ENCODE results near the gene MCM7.

MCM7 gene

DNA sequence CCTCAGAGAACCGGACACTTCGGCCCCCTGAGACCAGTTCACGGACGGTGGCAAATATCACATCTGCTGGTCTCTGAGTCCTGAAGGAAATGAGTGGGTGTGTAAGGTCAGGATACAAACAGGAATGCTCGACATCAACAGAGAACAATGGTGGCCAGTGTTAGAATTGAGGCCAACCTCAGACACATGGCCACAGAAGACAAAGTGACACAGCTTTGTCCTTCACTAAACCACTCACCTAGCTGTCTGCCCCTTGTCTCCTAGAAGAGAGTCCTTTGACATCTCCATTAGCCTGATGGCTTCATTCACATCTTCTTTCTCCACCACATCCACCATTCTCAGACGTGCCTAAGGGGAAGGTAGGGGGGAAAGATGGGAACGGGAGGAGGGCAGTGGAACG lies 8.1 kb downstream of the MCM7 start:
- DNase-seq = no peak

DNA sequence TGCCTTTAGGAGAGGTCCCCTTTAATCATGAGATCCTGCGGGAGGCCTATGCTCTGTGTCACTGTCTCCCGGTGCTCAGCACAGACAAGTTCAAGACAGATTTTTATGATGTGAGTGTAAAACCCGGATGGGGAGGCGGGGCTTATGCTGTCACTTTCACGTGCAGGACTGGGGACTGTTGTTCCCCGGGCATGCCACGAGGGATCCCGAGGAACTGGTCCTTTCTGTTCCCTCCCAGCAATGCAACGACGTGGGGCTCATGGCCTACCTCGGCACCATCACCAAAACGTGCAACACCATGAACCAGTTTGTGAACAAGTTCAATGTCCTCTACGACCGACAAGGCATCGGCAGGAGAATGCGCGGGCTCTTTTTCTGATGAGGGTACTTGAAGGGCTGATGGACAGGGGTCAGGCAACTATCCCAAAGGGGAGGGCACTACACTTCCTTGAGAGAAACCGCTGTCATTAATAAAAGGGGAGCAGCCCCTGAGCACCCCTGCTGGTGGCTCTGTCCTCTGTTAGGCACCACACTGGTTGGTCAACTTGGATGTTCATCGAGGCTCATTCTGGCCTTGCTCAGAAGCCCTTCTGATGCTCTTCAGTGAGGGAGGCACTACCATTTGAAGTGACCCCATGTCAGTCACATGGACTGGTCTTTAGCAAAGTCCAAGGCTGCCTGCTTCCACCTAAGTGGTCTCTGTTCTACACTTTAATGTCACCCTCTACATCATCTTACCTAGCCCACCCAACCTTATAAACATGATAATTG lies 9.6 kb downstream of the MCM7 start:
- peak in 1 of 2 experiments; percentile 17 for DNase-seq

DNA sequence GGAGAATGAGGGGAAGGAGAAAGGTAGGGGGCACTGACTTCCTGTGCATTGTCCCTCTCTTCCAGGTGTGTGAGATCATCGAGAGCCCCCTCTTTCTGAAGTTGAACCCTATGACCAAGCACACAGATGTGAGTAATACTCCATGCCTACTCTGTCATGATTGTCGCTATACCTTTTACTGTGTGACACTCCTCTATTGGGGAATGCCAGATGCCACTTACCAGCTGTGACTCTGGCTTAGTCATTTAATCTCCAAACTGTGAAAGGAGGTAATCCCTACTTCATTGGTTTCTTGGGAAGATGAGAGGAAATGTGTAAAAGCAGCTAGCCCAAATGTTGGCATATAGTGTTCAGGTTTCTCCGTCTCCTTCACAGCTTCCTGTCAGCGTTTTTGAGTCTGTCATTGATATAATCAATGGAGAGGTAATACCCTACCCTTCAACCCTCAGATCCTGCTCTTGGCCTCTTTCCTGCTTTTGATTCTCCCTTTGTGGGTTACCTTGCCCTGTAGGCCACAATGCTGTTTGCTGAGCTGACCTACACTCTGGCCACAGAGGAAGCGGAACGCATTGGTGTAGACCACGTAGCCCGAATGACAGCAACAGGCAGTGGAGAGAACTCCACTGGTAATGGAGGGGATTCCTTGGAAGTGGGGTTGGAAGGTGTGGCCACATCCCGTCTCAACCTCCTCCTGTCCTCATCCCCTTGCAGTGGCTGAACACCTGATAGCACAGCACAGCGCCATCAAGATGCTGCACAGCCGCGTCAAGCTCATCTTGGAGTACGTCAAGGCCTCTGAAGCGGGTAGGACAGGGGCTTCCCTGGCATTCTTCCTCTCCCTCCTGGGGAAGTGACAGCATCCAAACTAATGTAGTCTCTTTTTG lies 10.4 kb downstream of the MCM7 start:
- DNase-seq = no peak

DNA sequence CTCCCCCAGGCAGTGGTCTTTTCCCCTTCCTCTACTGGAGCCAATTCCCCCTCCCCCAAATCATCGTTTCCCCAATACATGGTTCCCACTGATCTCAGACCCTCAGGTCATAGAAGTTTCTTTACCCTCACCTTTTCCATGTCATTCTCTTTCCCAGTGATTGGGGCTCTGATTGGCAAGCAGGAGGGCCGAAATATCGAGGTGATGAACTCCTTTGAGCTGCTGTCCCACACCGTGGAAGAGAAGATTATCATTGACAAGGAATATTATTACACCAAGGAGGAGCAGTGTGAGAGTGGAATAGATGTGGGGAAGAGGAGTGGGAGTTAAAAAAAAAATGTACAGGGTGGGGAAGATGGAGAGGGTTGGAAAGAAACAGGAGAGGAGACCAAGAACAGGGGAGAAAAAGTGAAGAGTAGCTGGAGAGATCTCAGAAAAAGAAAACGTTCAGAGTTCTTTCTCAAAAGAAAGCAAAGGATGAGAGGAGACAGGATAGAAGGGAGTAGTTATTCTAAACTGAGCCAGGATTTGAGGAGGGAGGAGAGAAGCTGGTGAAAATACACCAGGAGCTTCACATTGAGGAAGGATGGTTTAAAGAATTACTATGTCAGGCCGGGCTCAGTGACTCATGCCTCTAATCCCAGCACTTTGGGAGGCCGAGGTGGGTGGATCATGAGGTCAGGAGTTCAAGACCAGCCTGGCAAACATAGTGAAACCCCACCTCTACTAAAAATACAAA lies 11.6 kb downstream of the MCM7 start:
- no peak for DNase-seq

DNA sequence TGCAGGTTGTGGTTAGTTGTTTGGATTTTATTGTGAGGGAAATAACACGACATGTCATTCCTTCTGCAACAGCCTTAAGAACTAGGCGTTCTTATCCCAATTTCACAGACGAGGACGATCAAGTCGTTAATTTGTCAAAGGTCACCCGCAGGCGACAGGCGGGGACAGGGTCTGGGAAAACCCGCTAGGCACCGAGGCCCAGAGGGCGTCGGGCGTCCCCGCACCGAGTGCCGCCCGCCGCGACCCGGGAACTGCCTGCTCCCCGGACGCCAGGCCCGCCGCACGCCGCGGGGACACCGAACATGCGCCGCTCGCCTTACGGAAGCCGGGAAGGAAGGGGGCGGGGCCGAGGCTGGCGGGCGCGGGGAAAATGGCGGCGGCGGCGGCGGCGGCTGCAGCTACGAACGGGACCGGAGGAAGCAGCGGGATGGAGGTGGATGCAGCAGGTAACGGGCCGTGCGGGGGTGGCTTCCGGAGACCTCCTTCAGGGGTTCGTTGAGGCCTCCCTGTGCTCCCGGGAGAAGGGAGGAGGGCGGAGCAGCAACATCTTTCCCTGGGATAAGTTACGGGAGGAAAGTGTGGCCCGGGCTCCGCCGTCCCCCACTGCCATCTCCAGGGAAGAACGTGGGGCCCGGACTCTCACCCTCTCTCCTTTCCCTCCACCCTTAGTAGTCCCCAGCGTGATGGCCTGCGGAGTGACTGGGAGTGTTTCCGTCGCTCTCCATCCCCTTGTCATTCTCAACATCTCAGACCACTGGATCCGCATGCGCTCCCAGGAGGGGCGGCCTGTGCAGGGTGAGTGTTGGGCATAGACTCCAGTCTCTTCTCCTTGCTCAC lies 12.4 kb downstream of the MCM7 start, which contains the start of gene COPS6:
COPS6 (plus strand) TSS at position 349 of the 837 bp plus-strand sequence; CDS start at position 371, 22 bp downstream.
- peak; percentile 36 to 54 for DNase-seq

DNA sequence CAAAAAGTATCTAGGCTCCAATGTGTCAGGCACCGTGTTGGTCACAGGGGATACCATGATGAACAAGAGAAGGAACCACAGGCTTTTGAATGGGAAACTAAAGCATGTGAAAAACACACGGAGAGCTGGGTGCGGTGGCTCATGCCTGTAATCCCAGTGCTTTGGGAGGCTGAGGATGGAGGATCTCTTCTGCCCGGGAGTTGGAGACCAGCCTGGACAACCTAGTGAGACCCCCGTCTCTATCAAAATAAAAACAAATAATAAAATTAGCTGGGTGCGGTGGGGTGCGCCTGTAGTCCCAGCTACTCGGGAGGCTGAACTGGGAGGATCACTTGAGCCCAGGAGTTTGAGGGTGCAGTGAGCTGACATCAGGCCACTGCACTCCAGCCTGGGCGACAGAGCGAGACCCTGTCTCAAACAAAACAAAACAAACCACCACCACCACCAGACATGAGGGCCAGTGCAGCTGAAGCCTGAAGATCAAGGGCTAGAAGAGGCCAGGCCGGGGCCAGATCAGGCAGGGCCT lies 13.0 kb downstream of the MCM7 start:
- DNase-seq = no peak

DNA sequence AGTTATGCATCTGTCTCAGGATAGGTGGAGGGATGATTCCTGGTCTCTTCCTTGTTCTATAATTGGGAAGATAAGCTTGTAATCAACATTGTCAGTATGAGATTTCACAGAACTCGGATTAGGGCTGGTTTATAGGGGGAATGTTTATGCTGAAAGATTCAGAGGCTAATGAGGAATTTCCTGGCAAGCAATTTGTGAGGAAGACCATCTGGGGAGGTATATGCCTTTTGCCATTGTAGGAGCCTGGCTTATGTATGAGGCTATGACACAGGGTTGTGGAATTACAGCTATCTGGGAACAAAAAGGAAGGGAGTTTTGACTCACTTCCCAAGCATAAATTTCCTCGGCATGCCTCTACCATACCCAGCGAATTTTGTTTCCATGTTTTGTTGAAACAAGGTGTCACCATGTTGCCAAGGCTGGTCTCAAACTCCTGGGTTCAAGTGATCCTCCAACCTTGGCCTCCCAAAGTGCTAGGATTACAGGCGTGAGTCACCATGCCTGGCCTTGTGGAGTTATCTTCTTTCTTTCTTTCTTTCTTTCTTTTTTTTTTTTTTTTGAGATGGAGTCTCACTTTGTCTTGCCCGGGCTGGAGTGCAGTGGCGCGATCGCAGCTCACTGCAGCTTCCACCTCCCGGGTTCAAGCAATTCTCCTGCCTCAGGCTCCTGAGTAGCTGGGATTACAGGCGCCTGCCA lies 14.0 kb downstream of the MCM7 start:
- no peak for DNase-seq

DNA sequence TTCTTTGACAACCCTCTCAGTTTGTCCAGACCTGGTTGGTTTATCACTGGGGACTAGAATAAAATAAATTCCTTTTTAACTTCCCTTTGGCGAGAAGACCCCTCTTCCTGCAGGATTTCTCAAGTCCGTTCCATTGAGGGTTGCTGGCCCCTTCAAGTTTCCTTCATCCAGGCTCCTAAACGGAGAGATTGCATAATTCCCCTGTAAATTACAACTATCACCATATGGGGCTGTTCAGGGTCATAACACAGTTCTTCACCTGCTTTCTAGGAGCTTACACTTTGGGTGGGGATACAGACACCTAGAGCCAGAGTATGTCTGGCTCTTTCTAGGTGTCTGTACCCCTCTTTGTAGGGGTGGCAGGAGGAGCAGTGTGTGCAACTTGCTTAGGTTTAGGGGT lies 15.7 kb downstream of the MCM7 start:
- no peak for DNase-seq

DNA sequence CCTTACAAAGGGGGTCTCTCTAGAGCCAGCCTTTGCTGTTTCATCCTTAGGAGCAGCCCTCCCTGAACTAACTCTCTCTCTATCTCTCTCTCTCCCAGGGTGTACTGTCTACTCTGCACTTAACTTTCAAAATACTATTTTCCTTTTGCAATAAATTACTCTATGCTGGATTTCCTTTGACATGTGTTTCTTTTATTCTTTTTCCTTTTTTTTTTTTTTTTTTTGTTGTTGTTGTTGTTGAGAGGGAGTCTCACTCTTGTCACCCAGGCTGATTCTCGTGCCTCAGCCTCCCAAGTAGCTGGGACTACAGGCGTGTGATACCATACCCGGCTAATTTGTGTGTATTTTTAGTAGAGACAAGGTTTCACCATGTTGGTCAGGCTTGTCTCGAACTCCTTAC lies 18.2 kb downstream of the MCM7 start:
- no peak for DNase-seq

DNA sequence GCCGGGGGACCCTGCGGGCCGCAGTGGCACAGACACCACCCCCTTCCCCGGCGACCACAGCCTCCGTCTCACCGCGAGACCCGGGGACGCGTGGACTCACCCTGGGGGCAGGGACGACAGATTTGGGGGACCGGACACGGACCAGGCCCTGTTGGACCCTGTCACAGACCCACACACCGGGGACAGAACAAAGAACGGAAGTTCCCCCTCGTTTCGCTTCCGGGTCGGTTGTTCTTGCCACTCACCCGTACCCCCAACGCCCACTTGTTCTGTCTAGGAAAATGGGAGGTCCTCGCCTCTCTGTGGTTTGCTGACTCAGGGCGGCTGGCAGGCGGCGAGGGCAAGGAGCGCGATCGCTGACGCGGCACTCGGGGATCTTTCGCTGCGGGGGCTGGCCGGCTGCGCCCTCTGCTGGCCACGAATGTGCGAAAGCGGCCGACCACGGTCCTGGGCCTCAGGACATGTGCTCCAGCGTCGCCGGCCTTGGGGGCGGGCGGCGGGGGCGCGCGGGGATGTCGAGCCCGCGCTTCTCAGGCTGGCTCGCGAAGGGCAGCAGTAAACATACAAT lies 19.6 kb downstream of the MCM7 start, which contains the start of gene ZNF3:
ZNF3 (minus strand) TSS at position 189 of the 568 bp plus-strand sequence. CDS start 4,366 bp downstream, outside the sequence.
- DNase-seq = peak; percentile 98 to 99

DNA sequence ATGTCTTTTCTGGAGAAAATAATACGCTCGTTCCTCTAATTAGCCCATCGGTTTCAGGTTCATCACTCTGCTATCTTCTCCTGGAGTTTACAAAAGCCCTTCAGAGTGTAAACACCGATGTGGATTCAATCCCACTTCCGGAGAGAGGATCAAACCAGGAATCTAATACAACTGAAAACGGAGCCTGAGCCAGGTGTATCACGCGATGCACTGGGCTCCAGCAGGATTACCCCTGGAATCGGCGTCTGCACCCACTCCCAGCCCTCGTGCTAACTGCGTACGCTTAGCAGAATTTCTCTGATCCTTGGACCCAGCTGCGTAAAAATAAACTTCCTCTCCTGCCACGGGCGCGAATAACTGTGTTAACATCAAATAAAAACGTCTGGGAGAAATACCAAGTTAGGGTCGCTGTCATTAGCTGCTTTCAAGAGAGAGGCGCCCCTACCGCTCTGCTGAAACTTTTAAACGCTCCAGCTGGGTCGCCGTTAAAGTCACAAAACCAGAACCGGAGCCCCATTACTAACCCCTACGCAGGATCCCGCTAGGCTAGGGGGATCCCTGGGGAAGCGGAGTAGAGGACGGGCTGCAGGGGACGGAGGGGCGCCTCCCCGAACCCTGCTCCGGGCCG lies 20.2 kb downstream of the MCM7 start:
- DNase-seq = no peak

DNA sequence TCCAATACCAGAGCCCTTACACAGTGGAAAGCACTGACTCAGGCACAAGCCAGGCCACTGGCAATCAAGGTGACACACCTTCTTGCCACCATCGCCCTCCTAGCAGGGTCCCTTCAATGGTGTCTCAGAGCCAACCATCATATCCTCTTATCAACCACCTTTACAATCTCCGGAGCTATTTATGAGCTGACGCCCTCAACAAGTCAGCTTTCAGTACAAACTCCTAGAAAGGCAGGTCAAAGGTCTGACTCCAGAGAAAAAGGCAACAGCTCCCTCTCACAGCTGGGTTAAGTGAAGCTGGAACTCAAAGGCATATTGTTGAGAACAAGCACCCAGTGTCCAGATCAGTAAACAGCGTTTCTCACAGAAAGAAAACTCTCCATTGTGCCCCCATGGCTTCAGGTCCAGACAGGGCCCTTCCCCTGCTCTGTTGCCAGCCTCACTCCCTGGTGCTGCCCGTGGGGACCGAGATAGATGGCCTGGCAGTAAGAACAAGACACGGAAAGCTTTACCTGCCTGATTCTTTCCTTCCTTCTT lies 22.1 kb downstream of the MCM7 start:
- no peak for DNase-seq

DNA sequence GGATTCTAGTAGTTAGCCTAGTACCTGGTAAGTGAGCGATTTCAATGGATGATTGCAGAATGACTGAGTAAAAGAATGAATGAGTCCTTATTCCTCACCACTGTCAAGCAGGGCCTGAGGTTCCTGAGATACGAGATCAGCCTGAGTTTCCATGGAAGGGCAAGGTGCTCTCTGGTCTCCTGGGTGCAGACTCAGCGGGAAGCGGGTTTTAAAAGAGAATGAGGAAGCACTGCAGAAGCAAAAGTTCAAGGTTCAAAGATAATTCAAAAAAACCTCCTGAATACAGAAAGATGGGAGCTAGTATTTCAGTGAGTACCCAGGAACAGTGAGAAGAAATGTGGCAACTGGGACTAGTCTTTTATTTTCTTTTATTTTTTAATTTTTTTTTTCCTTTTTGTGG lies 24.0 kb downstream of the MCM7 start:
- no peak for DNase-seq

DNA sequence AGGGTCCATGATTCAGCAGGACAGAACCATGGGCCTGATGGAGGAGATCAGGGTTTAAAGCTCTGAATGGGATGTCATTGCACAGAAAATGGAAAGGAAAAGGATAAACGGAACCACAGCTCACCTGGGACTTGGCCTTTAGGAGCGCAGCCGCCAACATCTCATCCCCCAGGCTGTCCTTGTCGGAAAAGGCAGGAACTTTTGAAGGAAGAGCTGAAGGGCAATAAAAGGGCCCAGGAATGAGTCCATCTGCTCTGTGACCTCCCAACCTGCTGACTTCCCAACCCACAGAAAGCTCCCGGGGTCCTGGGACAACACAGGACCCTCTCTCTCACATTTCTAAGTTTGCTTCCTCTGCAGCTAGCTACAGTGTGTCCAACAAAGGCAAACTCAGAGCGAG lies 25.8 kb downstream of the MCM7 start:
- no peak for DNase-seq

DNA sequence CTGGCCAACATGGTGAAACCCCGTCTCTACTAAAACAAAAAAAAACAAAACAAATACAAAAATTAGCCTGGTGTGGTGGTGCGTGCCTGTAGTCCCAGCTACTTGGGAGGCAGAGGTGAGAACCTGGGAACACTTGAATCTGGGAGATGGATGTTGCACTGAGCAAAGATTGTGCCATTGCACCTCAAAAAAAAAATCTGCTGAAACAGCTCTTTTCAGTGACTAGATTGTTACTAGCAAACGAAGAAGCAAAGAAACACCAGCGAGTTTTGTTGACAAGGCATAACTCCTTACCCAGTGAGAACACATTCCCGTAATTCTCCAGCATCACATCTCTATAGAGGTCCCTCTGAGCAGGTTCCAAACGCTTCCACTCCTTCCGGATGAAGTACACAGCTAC lies 26.4 kb downstream of the MCM7 start:
- no peak for DNase-seq

DNA sequence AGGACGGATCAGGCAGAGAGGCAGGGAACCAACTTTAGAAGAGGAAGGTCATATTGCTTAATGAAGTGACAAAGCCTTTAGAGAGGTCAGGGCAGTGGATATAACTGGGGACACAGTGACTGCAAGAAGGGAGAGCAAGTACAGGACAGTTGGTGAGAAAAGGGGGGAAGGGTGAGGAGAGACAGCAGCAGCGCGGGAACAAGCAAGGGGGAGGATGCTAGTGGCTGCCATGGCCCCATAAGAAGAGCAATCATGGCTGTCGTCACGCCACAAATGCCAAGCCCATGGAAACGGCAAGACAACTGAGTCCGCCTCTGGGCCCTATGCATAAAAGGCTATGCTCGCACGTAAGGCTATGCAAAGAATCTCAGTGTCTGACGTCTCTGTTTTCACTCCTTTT lies 28.7 kb downstream of the MCM7 start:
- no peak for DNase-seq

DNA sequence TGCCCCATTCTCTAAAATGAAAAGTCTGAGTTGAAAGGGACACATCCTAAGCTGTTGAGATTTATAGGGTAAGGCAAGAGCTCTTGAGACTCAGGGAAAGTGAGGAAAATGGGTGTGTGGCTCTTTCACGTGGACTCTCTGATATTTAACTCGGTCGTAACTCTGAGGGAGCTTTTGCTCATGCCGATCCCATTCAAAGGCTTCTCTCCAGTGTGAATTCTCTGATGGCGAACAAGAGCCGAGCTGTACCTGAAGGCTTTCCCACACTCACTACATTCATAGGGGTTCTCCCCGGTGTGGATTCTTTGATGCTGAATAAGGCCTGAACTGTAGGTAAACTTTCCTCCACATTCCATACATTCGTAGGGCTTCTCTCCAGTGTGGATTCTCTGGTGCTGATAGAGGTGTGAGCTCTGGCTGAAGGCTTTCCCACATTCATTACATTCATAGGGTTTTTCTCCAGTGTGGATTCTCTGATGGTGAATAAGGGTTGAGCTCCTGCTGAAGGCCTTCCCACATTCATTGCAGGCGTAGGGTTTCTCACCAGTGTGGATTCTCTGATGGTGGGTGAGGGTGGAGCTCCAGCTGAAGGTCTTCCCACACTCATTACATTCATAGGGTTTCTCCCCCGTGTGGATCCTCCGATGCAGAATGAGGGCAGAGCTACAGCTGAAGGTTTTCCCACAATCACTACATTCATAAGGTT lies 30.0 kb downstream of the MCM7 start:
- no peak for DNase-seq

DNA sequence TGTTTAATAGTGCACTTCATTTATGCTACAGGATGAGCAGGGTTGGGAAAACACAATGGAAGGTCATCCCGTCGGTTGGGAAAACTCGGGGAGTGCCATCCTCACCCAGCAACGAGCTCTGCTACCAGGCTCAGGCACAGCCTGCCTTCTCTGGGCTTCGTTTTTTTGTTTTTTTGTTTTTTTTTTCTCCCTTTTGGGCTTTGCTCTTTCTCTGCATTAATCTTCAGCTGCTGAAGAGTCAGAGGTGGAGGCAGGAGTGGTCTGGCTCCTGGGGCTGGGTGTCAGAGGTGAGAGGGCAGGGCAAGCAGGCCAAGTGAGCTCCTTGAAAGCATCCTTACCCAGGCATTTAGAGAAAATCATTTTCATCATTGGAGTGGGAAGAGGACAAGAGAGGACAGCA lies 31.2 kb downstream of the MCM7 start:
- no peak for DNase-seq

DNA sequence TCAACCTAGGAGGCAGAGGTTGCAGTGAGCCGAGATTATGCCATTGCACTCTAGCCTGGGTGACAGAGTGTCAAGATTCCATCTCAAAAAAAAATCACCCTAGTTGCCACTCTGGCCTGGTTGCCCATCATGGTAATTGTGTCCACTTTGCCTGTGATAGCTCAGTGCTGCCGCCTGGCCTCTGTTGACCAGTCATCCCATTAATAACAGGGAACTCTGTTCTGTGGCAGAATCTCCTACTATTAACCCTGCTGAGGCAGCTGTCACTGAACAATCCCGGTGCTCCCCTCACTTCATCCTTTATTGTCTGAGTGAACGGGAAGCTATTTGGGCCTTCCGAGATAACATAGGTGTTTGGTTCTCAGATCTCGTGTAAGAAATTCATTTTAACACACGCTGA lies 34.2 kb downstream of the MCM7 start:
- no peak for DNase-seq
